GM21526 (cell line): ENCODE measurements around the gene TEX13B.

Experiments used
- ATAC-seq: cut with Tn5 transposase; IDR thresholded peaks from one replicate; pipeline ENCODE4 v1.9.1; 2021; ENCODE audit warnings: moderate library complexity; ENCODE audit not compliant: unreplicated experiment, low FRiP score

The TEX13B gene

GRCh38 chrX:107940095-107940494, 42.1 kb downstream of the TEX13B start:
- ATAC-seq, result no peak

GRCh38 chrX:107936434-107936730, 45.8 kb downstream of the TEX13B start:
- no peak for ATAC-seq

- ATAC-seq, result no peak
These were observed 46.3 kb downstream of the TEX13B start for GRCh38 chrX:107935664-107936433.

GRCh38 chrX:107935200-107935599, 47.0 kb downstream of the TEX13B start:
- no peak for ATAC-seq

- ATAC-seq, result no peak
These were observed 47.9 kb downstream of the TEX13B start for GRCh38 chrX:107934262-107934661.
